OCI-LY7 (cell line): Measurements from ENCODE around the gene GREB1. TPM values are rescaled to one million over a fixed set of nuclear protein-coding genes. Genes with fewer than 3 reads are reported as not detected.

ENCODE experiments used
- BruUV-seq: library from RNA; stranded (reverse); fragments of 400-500 nt; replicated peaks from 2 replicates; lab custom pipeline; 2021; lab: Mats Ljungman, UMichigan
- CTCF ChIA-PET: fragments of 300-600 bp; sonication (Branson Sonifier 250); formaldehyde crosslinking; loops from one replicate; lab custom pipeline; 2022; ENCODE audit warnings: antibody characterized with exemption; ENCODE audit not compliant: unreplicated experiment; lab: Charles Lee
- POLR2A ChIA-PET: fragments of 300-600 bp; sonication (Branson Sonifier 250); formaldehyde crosslinking; loops from one replicate; lab custom pipeline; 2022; ENCODE audit warnings: antibody characterized with exemption; lab: Charles Lee
- DNase-seq: peaks from one replicate; pipeline ENCODE4 v3.0.0-alpha.2; 2015; ENCODE audit warnings: low spot score
- H2AFZ ChIP-seq: fragments of 200-600 bp; sonication (generic), shearing (Covaris generic); 2 replicates; pipeline ENCODE4 v1.6.1; 2014; ENCODE audit warnings: mild to moderate bottlenecking, antibody characterized with exemption, low read length, moderate library complexity
- H3K27ac ChIP-seq: fragments of 200-600 bp; sonication (generic); 2 replicates; pipeline ENCODE4 v1.5.1; 2014; ENCODE audit warnings: mixed run types, low read depth, mild to moderate bottlenecking, moderate library complexity, low read length, inconsistent platforms; ENCODE audit not compliant: poor library complexity, severe bottlenecking
- H3K36me3 ChIP-seq: fragments of 200-600 bp; sonication (generic); 2 replicates; pipeline ENCODE4 v1.6.1; 2014; ENCODE audit warnings: mild to moderate bottlenecking, antibody characterized with exemption, low read length, moderate library complexity, mixed read lengths; ENCODE audit not compliant: insufficient read depth
- H3K4me1 ChIP-seq: fragments of 200-600 bp; sonication (generic); 2 replicates; pipeline ENCODE4 v1.5.1; 2014; ENCODE audit warnings: mild to moderate bottlenecking, low read length; ENCODE audit not compliant: insufficient read depth, poor library complexity, severe bottlenecking
- H3K4me2 ChIP-seq: fragments of 200-600 bp; sonication (generic); 2 replicates; pipeline ENCODE4 v1.6.1; 2014; ENCODE audit warnings: mild to moderate bottlenecking, low read length
- H3K4me3 ChIP-seq: fragments of 200-600 bp; sonication (generic); 2 replicates; pipeline ENCODE4 v1.5.1; 2014; ENCODE audit warnings: mild to moderate bottlenecking, low read depth, low read length; ENCODE audit not compliant: poor library complexity, severe bottlenecking
- H3K79me2 ChIP-seq: fragments of 200-600 bp; sonication (generic); 2 replicates; pipeline ENCODE4 v1.6.1; 2016; ENCODE audit warnings: low read depth, mild to moderate bottlenecking, low read length, moderate library complexity, mixed read lengths; ENCODE audit not compliant: insufficient read depth
- H3K9me2 ChIP-seq: fragments of 200-600 bp; sonication (generic); 2 replicates; pipeline ENCODE4 v1.6.1; 2016; ENCODE audit warnings: mild to moderate bottlenecking, low read length, mixed read lengths; ENCODE audit not compliant: insufficient read depth
- H3K9me3 ChIP-seq: fragments of 200-600 bp; sonication (generic); 2 replicates; pipeline ENCODE4 v1.6.1; 2014; ENCODE audit warnings: mild to moderate bottlenecking, mixed run types, low read length, mixed read lengths
- H4K20me1 ChIP-seq: fragments of 200-600 bp; sonication (generic); 2 replicates; pipeline ENCODE4 v1.6.1; 2014; ENCODE audit warnings: mild to moderate bottlenecking, antibody characterized with exemption, low read length, moderate library complexity, mixed read lengths; ENCODE audit not compliant: insufficient read depth
- CTCF ChIP-seq: fragments of 200-600 bp; sonication (generic); conservative IDR thresholded peaks from 2 replicates; pipeline ENCODE4 v1.5.1; 2014; ENCODE audit warnings: mild to moderate bottlenecking, antibody characterized with exemption, low read length, moderate library complexity, mixed read lengths
- EZH2phosphoT487 ChIP-seq: fragments of 200-600 bp; sonication (generic); IDR thresholded peaks from 2 replicates; pipeline ENCODE4 v1.6.1; 2018; ENCODE audit warnings: low read depth, borderline replicate concordance, mild to moderate bottlenecking, mixed run types, antibody characterized with exemption, low read length, moderate library complexity, mixed read lengths
- intact Hi-C: fragments of 100-400 bp; cut with micrococcal nuclease; formaldehyde crosslinking; loops from one replicate; pipeline ENCODE4 v1.10.0; 2022; ENCODE audit not compliant: unreplicated experiment
- total RNA-seq, 2 experiments: library from RNA; depleted of rRNA in 1 of 2; stranded (reverse); fragments of >200 nt in 1 of 2; shearing (Covaris generic) in 1 of 2; gene quantifications; 2 replicates each; pipeline ENCODE4 v1.2.3, GENCODE V29; 2014 to 2022

The GREB1 gene
- total RNA-seq, 2 experiments from 2014 or later = 3.5 to 8.4 TPM

- POLR2A ChIA-PET = no interaction called here
- Histone ChIP-seq H3K79me2 (no peaks in the 10 kb centered on the region), H2AFZ (no peak overlapping the region), H4K20me1 (no peaks in the 10 kb centered on the region), H3K9me2 (no peaks in the 10 kb centered on the region), H3K4me3 (no peak overlapping the region), H3K36me3 (no peaks in the 10 kb centered on the region), H3K4me1 (no peaks in the 10 kb centered on the region), H3K9me3 (no peaks in the 10 kb centered on the region), H3K27ac (no peak overlapping the region), H3K4me2 (no peak overlapping the region)
- CTCF ChIA-PET = no interaction called here
- no peak for TF ChIP-seq EZH2phosphoT487
- no peak for TF ChIP-seq CTCF
- no peak for DNase-seq
- BruUV-seq = no TSS peak
- intact Hi-C loops = no loop called here
These were observed 103.7 kb downstream of the GREB1 start for GRCh38 chr2:11637546-11637945.

- Histone ChIP-seq H3K27ac (no peak overlapping the region), H2AFZ (no peak overlapping the region), H3K9me2 (no peaks in the 10 kb centered on the region), H3K4me3 (no peak overlapping the region), H3K79me2 (no peaks in the 10 kb centered on the region), H3K4me2 (no peak overlapping the region), H4K20me1 (no peaks in the 10 kb centered on the region), H3K4me1 (no peaks in the 10 kb centered on the region), H3K36me3 (no peaks in the 10 kb centered on the region), H3K9me3 (no peaks in the 10 kb centered on the region)
- DNase-seq = no peak
- intact Hi-C loops = no loop called here
- ChIA-PET CTCF (no interaction called here), POLR2A (no interaction called here)
- BruUV-seq = no TSS peak
- TF ChIP-seq CTCF = no peak
- TF ChIP-seq EZH2phosphoT487 = no peak
These were observed 105.7 kb downstream of the GREB1 start for GRCh38 chr2:11639503-11639902.

GRCh38 chr2:11640132-11640531 lies 106.3 kb downstream of the GREB1 start:
- no peaks in the 10 kb centered on the region for H4K20me1 ChIP-seq
- no peak for TF ChIP-seq CTCF
- no peak for TF ChIP-seq EZH2phosphoT487
- CTCF ChIA-PET = no interaction called here
- POLR2A ChIA-PET = interaction anchor here (0.6 kb wide), 1 partner anchor 147 kb away, joined by 4 read pairs; no protein-coding TSS in a partner anchor
- no peaks in the 10 kb centered on the region for H3K4me1 ChIP-seq
- no peaks in the 10 kb centered on the region for H3K9me3 ChIP-seq
- BruUV-seq = no TSS peak
- H3K27ac ChIP-seq = no peak overlapping the region
- no peaks in the 10 kb centered on the region for H3K79me2 ChIP-seq
- no peak overlapping the region for H3K4me3 ChIP-seq
- no peaks in the 10 kb centered on the region for H3K36me3 ChIP-seq
- H3K9me2 ChIP-seq = no peaks in the 10 kb centered on the region
- intact Hi-C loops = no loop called here
- H3K4me2 ChIP-seq = no peak overlapping the region
- no peak overlapping the region for H2AFZ ChIP-seq
- DNase-seq = no peak
